GM12878 (cell line): ENCODE measurements around the gene CHRM1. TPM values are rescaled to one million over a fixed set of nuclear protein-coding genes. Genes with fewer than 3 reads are reported as not detected.

Experiments
- ATAC-seq: fragments of 200-7000 bp; cut with Tn5 transposase; 3 replicates; pipeline ENCODE4 v1.9.1; 2020; ENCODE audit warnings: mild to moderate bottlenecking, moderate library complexity
- BruUV-seq: library from RNA; stranded (reverse); fragments of 400-500 nt; replicated peaks from 2 replicates; lab custom pipeline; 2021; lab: Mats Ljungman, UMichigan
- CTCF ChIA-PET: fragments of 300-600 bp; sonication (Branson Sonifier 250); formaldehyde crosslinking; extraction: SDS; loops from one replicate; lab custom pipeline; 2021; ENCODE audit warnings: inconsistent platforms; lab: Yijun Ruan, JAX
- POLR2A ChIA-PET: fragments of 350-600 bp; formaldehyde crosslinking; extraction: SDS; loops from one replicate; lab custom pipeline; 2021; ENCODE audit warnings: inconsistent platforms; lab: Charles Lee
- RAD21 ChIA-PET: fragments of 300-600 bp; sonication (Branson Sonifier 250); formaldehyde crosslinking; loops from one replicate; lab custom pipeline; 2023; ENCODE audit warnings: antibody characterized with exemption; ENCODE audit not compliant: unreplicated experiment; lab: Charles Lee
- SMC1A ChIA-PET: fragments of 300-600 bp; sonication (Branson Sonifier 250); formaldehyde crosslinking; loops from one replicate; lab custom pipeline; 2023; ENCODE audit not compliant: unreplicated experiment, uncharacterized antibody; lab: Charles Lee
- DNase-seq: peaks from one replicate; pipeline ENCODE4 v3.0.0-alpha.2; 2011; ENCODE audit warnings: low read depth, low spot score
- FAIRE-seq: peaks from 3 replicates; lab custom pipeline; 2011; peaks lifted over from hg19 to GRCh38; lab: Jason Lieb, UNC
- H2AFZ ChIP-seq: 2 replicates; pipeline ENCODE4 v1.6.0; 2011; ENCODE audit warnings: low read depth, low read length, control low read depth; ENCODE audit not compliant: control insufficient read depth
- H3K27ac ChIP-seq: 2 replicates; pipeline ENCODE4 v1.5.1; 2011; ENCODE audit warnings: control low read depth; ENCODE audit not compliant: control insufficient read depth, insufficient read depth
- H3K27me3 ChIP-seq, 2 experiments: replicated peaks in 1 of 2; 2 replicates each; pipeline versions ENCODE4 v1.6.0 to v1.6.1; 2011; ENCODE audit warnings: low read length in 1 of 2; ENCODE audit not compliant: control insufficient read depth in 2 of 2, insufficient read depth in 2 of 2
- H3K36me3 ChIP-seq, 2 experiments: 2 replicates each; pipeline ENCODE4 v1.5.1; 2011; ENCODE audit warnings: low read length in 1 of 2; ENCODE audit not compliant: control insufficient read depth in 2 of 2, insufficient read depth in 2 of 2
- H3K4me1 ChIP-seq: 2 replicates; pipeline ENCODE4 v1.6.1; 2011; ENCODE audit warnings: mild to moderate bottlenecking, low read length, moderate library complexity, mixed read lengths; ENCODE audit not compliant: control insufficient read depth, insufficient read depth
- H3K4me2 ChIP-seq: 2 replicates; pipeline ENCODE4 v1.6.0; 2011; ENCODE audit warnings: control low read depth; ENCODE audit not compliant: control insufficient read depth, insufficient read depth
- H3K4me3 ChIP-seq: fragments of 200-600 bp; sonication (generic); 2 replicates; pipeline ENCODE4 v1.5.1; 2016
- H3K79me2 ChIP-seq: 2 replicates; pipeline ENCODE4 v1.6.0; 2011; ENCODE audit warnings: low read length; ENCODE audit not compliant: control insufficient read depth, insufficient read depth
- H3K9ac ChIP-seq: 2 replicates; pipeline ENCODE4 v1.8.0; 2011; ENCODE audit warnings: low read length, control low read depth, mixed read lengths; ENCODE audit not compliant: control insufficient read depth, insufficient read depth
- H3K9me3 ChIP-seq: replicated peaks from 3 replicates; pipeline ENCODE4 v1.5.1; 2011; ENCODE audit warnings: mild to moderate bottlenecking, low read length; ENCODE audit not compliant: control insufficient read depth, insufficient read depth
- H4K20me1 ChIP-seq: 2 replicates; pipeline ENCODE4 v1.6.0; 2011; ENCODE audit not compliant: control insufficient read depth, insufficient read depth
- BCL3 ChIP-seq: IDR thresholded peaks from 2 replicates; pipeline ENCODE4 v1.6.1; 2011; ENCODE audit warnings: borderline replicate concordance, low read depth, mild to moderate bottlenecking, moderate library complexity, low read length; ENCODE audit not compliant: insufficient read depth, poor library complexity, severe bottlenecking
- BMI1 ChIP-seq: fragments of 450-650 bp; IDR thresholded peaks from 2 replicates; pipeline ENCODE4 v1.6.1; 2016; ENCODE audit warnings: mild to moderate bottlenecking, moderate library complexity, borderline replicate concordance
- CTCF ChIP-seq, 3 experiments: IDR thresholded peaks in 2 of 3; conservative IDR thresholded peaks in 1 of 3; 2 replicates each; pipeline ENCODE4 v1.5.1; 2011; ENCODE audit warnings: low read depth in 3 of 3, low read length in 3 of 3, mild to moderate bottlenecking in 3 of 3, control low read depth in 2 of 3, moderate library complexity in 2 of 3, inconsistent platforms in 1 of 3, mixed read lengths in 1 of 3; ENCODE audit not compliant: control insufficient read depth in 2 of 3, insufficient read depth in 1 of 3; ENCODE audit errors: extremely low read depth in 1 of 3
- DPF2 ChIP-seq: fragments of 450-650 bp; IDR thresholded peaks from 2 replicates; pipeline ENCODE4 v1.6.1; 2017; ENCODE audit warnings: mild to moderate bottlenecking
- EGR1 ChIP-seq, 2 experiments: IDR thresholded peaks; 1 replicate in 1 of 2; 2 replicates in 1 of 2; pipeline ENCODE4 v1.6.1; 2011 to 2012; ENCODE audit warnings: low read depth in 2 of 2, low read length in 2 of 2, borderline replicate concordance in 1 of 2, mild to moderate bottlenecking in 1 of 2, moderate library complexity in 1 of 2
- JUNB ChIP-seq: IDR thresholded peaks from 2 replicates; pipeline ENCODE4 v1.6.1; 2016; ENCODE audit warnings: antibody characterized with exemption, mild to moderate bottlenecking
- LARP7 ChIP-seq: fragments of 450-650 bp; IDR thresholded peaks from 2 replicates; pipeline ENCODE4 v1.6.1; 2017; ENCODE audit warnings: mild to moderate bottlenecking
- RAD51 ChIP-seq: fragments of 450-650 bp; IDR thresholded peaks from 2 replicates; pipeline ENCODE4 v1.6.1; 2016; ENCODE audit warnings: moderate library complexity, mild to moderate bottlenecking, inconsistent platforms
- SUZ12 ChIP-seq: fragments of 200-600 bp; sonication (generic); IDR thresholded peaks from one replicate; pipeline ENCODE4 v1.6.1; 2018; ENCODE audit warnings: antibody characterized with exemption, mild to moderate bottlenecking; ENCODE audit not compliant: unreplicated experiment
- ZNF622 ChIP-seq: fragments of 450-650 bp; IDR thresholded peaks from 2 replicates; pipeline ENCODE4 v1.6.1; 2017; ENCODE audit warnings: mild to moderate bottlenecking, inconsistent platforms
- WGBS: methylation state at CpG from one replicate; pipeline ENCODE4 v1.1.6; 2016; ENCODE audit warnings: low lambda C conversion rate; ENCODE audit not compliant: insufficient replicate concordance, insufficient coverage; ENCODE audit errors: missing lambda C conversion rate; 5-methylcytosine and 5-hydroxymethylcytosine counted together
- in situ Hi-C: fragments of 300-500 bp; cut with MboI; formaldehyde crosslinking; loops from 9 replicates; pipeline ENCODE4 v1.14.3; 2018; ENCODE audit warnings: mixed read lengths
- intact Hi-C: fragments of 100-400 bp; cut with micrococcal nuclease; formaldehyde crosslinking; loops from one replicate; pipeline ENCODE4 v1.14.2; 2022; ENCODE audit not compliant: unreplicated experiment
- polyA plus RNA-seq, 11 experiments: library from polyadenylated mRNA; depleted of rRNA in 4 of 11; unstranded in 6 of 11; stranded (reverse) in 5 of 11; fragments of >200 nt; fragmentation: Nextera tagmentation in 4 of 11; fragmentation: Illumina TruSeq in 1 of 11; extraction: Ambion mirVana in 4 of 11; extraction: Trizol in 1 of 11; gene quantifications; 1 replicate in 1 of 11; 2 replicates in 10 of 11; pipeline versions ENCODE4 v1.2.1 to v1.2.3, GENCODE V29; 2011 to 2016; ENCODE audit warnings: inconsistent platforms in 2 of 11, missing spikeins in 2 of 11, low read depth in 1 of 11
- total RNA-seq, 4 experiments: library from RNA; depleted of rRNA in 3 of 4; stranded (reverse); fragments of >200 nt in 3 of 4; fragmentation: Illumina TruSeq in 1 of 4; extraction: Trizol in 1 of 4; gene quantifications; 2 replicates each; pipeline versions ENCODE4 v1.2.1 to v1.2.3, GENCODE V29; 2013 to 2021

The CHRM1 gene
- total and polyA plus RNA-seq, 10 of the 15 experiments (the other 5 are each of a cell fraction or from before 2014, with no cell fraction given): not detected

GRCh38 chr11:62928011-62928410 is 6.8 kb upstream of the CHRM1 start (continued):
- no peak for TF ChIP-seq BCL3
- TF ChIP-seq ZNF622: no peak
- no peak for TF ChIP-seq BMI1
- TF ChIP-seq JUNB: no peak
- no peak for TF ChIP-seq DPF2
- TF ChIP-seq EGR1 (IDR thresholded peaks at IDR 0.05; ENCODE audit: borderline replicate concordance in 1 of 2, low read depth in 2 of 2, low read length in 2 of 2): no peak
- TF ChIP-seq RAD51: no peak
- TF ChIP-seq CTCF (IDR thresholded peaks at IDR 0.05 in 2 of 3, conservative IDR thresholded peaks at IDR 0.05 in 1 of 3; ENCODE audit: control insufficient read depth in 2 of 3, extremely low read depth in 1 of 3, insufficient read depth in 1 of 3, low read depth in 3 of 3, low read length in 3 of 3): no peak

GRCh38 chr11:62926680-62927455 is 5.7 kb upstream of the CHRM1 start:
- WGBS: 26% methylated on average over 46 of the region's 53 CpGs
- no peak for FAIRE-seq
- Histone ChIP-seq H3K9me3 (no peaks in the 10 kb centered on the region), H3K4me3 (no peak overlapping the region), H2AFZ (no peak overlapping the region), H3K27ac (no peak overlapping the region), H3K36me3 (no peaks in the 10 kb centered on the region), H3K4me2 (no peak overlapping the region), H3K4me1 (peaks cover 19% of the 10 kb centered on the region), H3K9ac (no peak overlapping the region), H3K79me2 (no peaks in the 10 kb centered on the region), H4K20me1 (no peaks in the 10 kb centered on the region), H3K27me3 (peaks cover 12 to 22% of the 10 kb centered on the region in 2 experiments)
- SMC1A ChIA-PET: no interaction called here
- in situ Hi-C loops: no loop called here
- no TSS peak for BruUV-seq
- intact Hi-C loops: no loop called here
- CTCF ChIA-PET: interaction anchor here (0.7 to 2.0 kb wide), 2 partner anchors 18 to 97 kb away, joined by 3 to 5 read pairs; no protein-coding TSS in a partner anchor
- RAD21 ChIA-PET: no interaction called here
- TF ChIP-seq SUZ12 (peak; percentile 46), LARP7 (no peak)
- ATAC-seq: no peak
- POLR2A ChIA-PET: no interaction called here
- DNase-seq: no peak
